A549 (cell line): ENCODE results near the gene SAMD3. TPM values are rescaled to one million over a fixed set of nuclear protein-coding genes. Genes with fewer than 3 reads are reported as not detected.

Experiments
- ATAC-seq, 2 experiments: fragments of 200-7000 bp in 1 of 2; fragments of >200 bp in 1 of 2; cut with Nextera tagmentation in 1 of 2; cut with Tn5 transposase in 1 of 2; 3 replicates each; pipeline versions ENCODE4 v1.8.0 to v1.9.1; 2018 to 2020; ENCODE audit warnings: mild to moderate bottlenecking in 1 of 2, moderate library complexity in 1 of 2
- CTCF ChIA-PET: fragments of 300-600 bp; sonication (Branson Sonifier 250); formaldehyde crosslinking; extraction: SDS; loops from one replicate; lab custom pipeline; 2021; ENCODE audit warnings: antibody characterized with exemption, inconsistent platforms; lab: Yijun Ruan, JAX
- POLR2A ChIA-PET: fragments of 350-600 bp; formaldehyde crosslinking; extraction: SDS; loops from one replicate; lab custom pipeline; 2021; ENCODE audit warnings: antibody characterized with exemption, inconsistent platforms; lab: Yijun Ruan, JAX
- DNase-seq, 2 experiments: peaks; one replicate each; pipeline versions ENCODE4 v3.0.0 to v3.0.0-alpha.2; 2011 to 2016; ENCODE audit warnings: low read depth in 1 of 2, low spot score in 1 of 2
- FAIRE-seq: peaks from 2 replicates; lab custom pipeline; 2011; peaks lifted over from hg19 to GRCh38; lab: Jason Lieb, UNC
- H3K27ac ChIP-seq, 2 experiments: fragments of >200 bp; sonication (Bioruptor Twin); formaldehyde crosslinking; 3 replicates each; pipeline ENCODE4 v1.5.1; 2016 to 2017
- H3K4me1 ChIP-seq: fragments of >200 bp; sonication (Bioruptor Twin); formaldehyde crosslinking; 3 replicates; pipeline ENCODE4 v1.6.1; 2016
- H3K4me2 ChIP-seq: fragments of >200 bp; sonication (Bioruptor Twin); formaldehyde crosslinking; 3 replicates; pipeline ENCODE4 v1.6.1; 2016
- H3K4me3 ChIP-seq: fragments of >200 bp; sonication (Bioruptor Twin); formaldehyde crosslinking; 3 replicates; pipeline ENCODE4 v1.5.1; 2016
- H3K9me3 ChIP-seq: fragments of >200 bp; sonication (Bioruptor Twin); formaldehyde crosslinking; 3 replicates; pipeline ENCODE4 v1.6.1; 2016
- CBX8 ChIP-seq: fragments of 200-600 bp; sonication (generic); IDR thresholded peaks from 2 replicates; pipeline ENCODE4 v1.6.1; 2016
- CHD4 ChIP-seq: fragments of 200-600 bp; sonication (generic); IDR thresholded peaks from 2 replicates; pipeline ENCODE4 v1.6.1; 2016; ENCODE audit warnings: antibody characterized with exemption, mild to moderate bottlenecking, borderline replicate concordance
- EHF ChIP-seq: fragments of 250-450 bp; sonication (Bioruptor Pico); IDR thresholded peaks from 2 replicates; pipeline ENCODE4 v1.5.0; 2020; ENCODE audit warnings: mild to moderate bottlenecking
- EHMT2 ChIP-seq: fragments of 200-600 bp; sonication (generic); IDR thresholded peaks from 2 replicates; pipeline ENCODE4 v1.6.1; 2016; ENCODE audit warnings: antibody characterized with exemption, low read depth, mild to moderate bottlenecking, moderate library complexity
- EP300 ChIP-seq, 2 experiments: fragments of >200 bp; sonication (Bioruptor Twin); formaldehyde crosslinking; IDR thresholded peaks; 2 replicates in 1 of 2; 3 replicates in 1 of 2; pipeline ENCODE4 v1.6.1; 2016 to 2017
- FOSB ChIP-seq: fragments of 250-450 bp; sonication (Bioruptor Pico); IDR thresholded peaks from 2 replicates; pipeline ENCODE4 v1.5.0; 2020; ENCODE audit warnings: mild to moderate bottlenecking, moderate library complexity
- FOSL2 ChIP-seq, 2 experiments: fragments of 450-650 bp in 1 of 2; fragments of >200 bp in 1 of 2; sonication (Bioruptor Twin) in 1 of 2; formaldehyde crosslinking; IDR thresholded peaks; 2 replicates each; pipeline versions ENCODE4 v1.5.0 to v1.6.1; 2016 to 2020; ENCODE audit warnings: mild to moderate bottlenecking in 1 of 2, moderate library complexity in 1 of 2
- FOXS1 ChIP-seq: fragments of 250-450 bp; sonication (Bioruptor Pico); IDR thresholded peaks from 2 replicates; pipeline ENCODE4 v1.5.0; 2020; ENCODE audit warnings: mild to moderate bottlenecking, moderate library complexity
- GATA3 ChIP-seq: IDR thresholded peaks from 2 replicates; pipeline ENCODE4 v1.6.1; 2012; ENCODE audit warnings: borderline replicate concordance
- HEYL ChIP-seq: fragments of 250-450 bp; sonication (Bioruptor Pico); IDR thresholded peaks from 2 replicates; pipeline ENCODE4 v1.8.0; 2021; ENCODE audit warnings: mild to moderate bottlenecking, moderate library complexity
- HOXB13 ChIP-seq: fragments of 250-450 bp; sonication (Bioruptor Pico); IDR thresholded peaks from 2 replicates; pipeline ENCODE4 v1.5.0; 2020; ENCODE audit warnings: low read depth, mild to moderate bottlenecking, moderate library complexity
- JUNB ChIP-seq: fragments of >200 bp; sonication (Bioruptor Twin); formaldehyde crosslinking; IDR thresholded peaks from 2 replicates; pipeline ENCODE4 v1.6.1; 2016
- KDM1A ChIP-seq: fragments of 200-600 bp; sonication (generic); IDR thresholded peaks from 2 replicates; pipeline ENCODE4 v1.6.1; 2016; ENCODE audit warnings: low read depth, mild to moderate bottlenecking
- KDM5A ChIP-seq: fragments of 200-600 bp; sonication (generic); IDR thresholded peaks from 2 replicates; pipeline ENCODE4 v1.6.1; 2016; ENCODE audit warnings: antibody characterized with exemption, mild to moderate bottlenecking
- POLR2AphosphoS2 ChIP-seq: conservative IDR thresholded peaks from 2 replicates; pipeline ENCODE4 v1.6.1; 2012; ENCODE audit warnings: low read length, improper control_type of control experiment, inconsistent platforms
- RAD21 ChIP-seq, 2 experiments: fragments of >200 bp in 1 of 2; sonication (Bioruptor Twin) in 1 of 2; formaldehyde crosslinking in 1 of 2; IDR thresholded peaks in 1 of 2; conservative IDR thresholded peaks in 1 of 2; 2 replicates in 1 of 2; 3 replicates in 1 of 2; pipeline ENCODE4 v1.6.1; 2012 to 2018; ENCODE audit warnings: inconsistent platforms in 1 of 2
- RCOR1 ChIP-seq: fragments of 150-350 bp; IDR thresholded peaks from 2 replicates; pipeline ENCODE4 v1.6.1; 2014; ENCODE audit warnings: antibody characterized with exemption, low read length, low read depth
- SMC3 ChIP-seq: fragments of >200 bp; sonication (Bioruptor Twin); formaldehyde crosslinking; IDR thresholded peaks from 3 replicates; pipeline ENCODE4 v1.6.1; 2018; ENCODE audit warnings: inconsistent platforms
- SREBF2 ChIP-seq: fragments of 450-650 bp; IDR thresholded peaks from 2 replicates; pipeline ENCODE4 v1.6.1; 2014; ENCODE audit warnings: mild to moderate bottlenecking, moderate library complexity
- ZC3H11A ChIP-seq: fragments of 450-650 bp; IDR thresholded peaks from 2 replicates; pipeline ENCODE4 v1.6.1; 2014; ENCODE audit warnings: antibody characterized with exemption, mild to moderate bottlenecking
- ZFP36 ChIP-seq: fragments of 450-650 bp; IDR thresholded peaks from 2 replicates; pipeline ENCODE4 v1.6.1; 2014; ENCODE audit warnings: borderline replicate concordance; ENCODE audit not compliant: partially characterized antibody
- ZNF302 ChIP-seq: fragments of 250-450 bp; sonication (Bioruptor Pico); IDR thresholded peaks from 2 replicates; pipeline ENCODE4 v1.9.0; 2021; ENCODE audit warnings: inconsistent platforms, mild to moderate bottlenecking, moderate library complexity
- WGBS: methylation state at CpG from one replicate; pipeline ENCODE4 v1.1.6; 2017; ENCODE audit errors: missing lambda C conversion rate; 5-methylcytosine and 5-hydroxymethylcytosine counted together
- polyA plus RNA-seq, 4 experiments: library from polyadenylated mRNA; depleted of rRNA in 3 of 4; stranded (reverse); fragments of >200 nt; fragmentation: RNase III in 1 of 4; extraction: RNeasy Plus Mini Kit Qiagen cat#74134 plus additional on column Dnase treatment in 1 of 4; gene quantifications; 2 replicates in 3 of 4; 3 replicates in 1 of 4; pipeline ENCODE4 v1.2.3, GENCODE V29; 2011 to 2017
- TF ChIP-seq, protein P1 (sequence below): IDR thresholded peaks from 2 replicates; pipeline ENCODE4 v1.6.1; 2012
- TF ChIP-seq, protein P2 (sequence below): fragments of >200 bp; sonication (Bioruptor Twin); formaldehyde crosslinking; IDR thresholded peaks from 3 replicates; pipeline ENCODE4 v1.5.1; 2016
- TF ChIP-seq, protein P3 (sequence below): fragments of 200-600 bp; sonication (generic); IDR thresholded peaks from 2 replicates; pipeline ENCODE4 v1.6.1; 2016; ENCODE audit warnings: antibody characterized with exemption, mild to moderate bottlenecking, moderate library complexity
- TF ChIP-seq, protein P4 (sequence below): fragments of 150-350 bp; IDR thresholded peaks from 2 replicates; pipeline ENCODE4 v1.6.1; 2014; ENCODE audit warnings: low read depth, mild to moderate bottlenecking, low read length

Gene SAMD3
- polyA plus RNA-seq, 2 of the 4 experiments (the other 2 are of a cell fraction), result not detected

DNA sequence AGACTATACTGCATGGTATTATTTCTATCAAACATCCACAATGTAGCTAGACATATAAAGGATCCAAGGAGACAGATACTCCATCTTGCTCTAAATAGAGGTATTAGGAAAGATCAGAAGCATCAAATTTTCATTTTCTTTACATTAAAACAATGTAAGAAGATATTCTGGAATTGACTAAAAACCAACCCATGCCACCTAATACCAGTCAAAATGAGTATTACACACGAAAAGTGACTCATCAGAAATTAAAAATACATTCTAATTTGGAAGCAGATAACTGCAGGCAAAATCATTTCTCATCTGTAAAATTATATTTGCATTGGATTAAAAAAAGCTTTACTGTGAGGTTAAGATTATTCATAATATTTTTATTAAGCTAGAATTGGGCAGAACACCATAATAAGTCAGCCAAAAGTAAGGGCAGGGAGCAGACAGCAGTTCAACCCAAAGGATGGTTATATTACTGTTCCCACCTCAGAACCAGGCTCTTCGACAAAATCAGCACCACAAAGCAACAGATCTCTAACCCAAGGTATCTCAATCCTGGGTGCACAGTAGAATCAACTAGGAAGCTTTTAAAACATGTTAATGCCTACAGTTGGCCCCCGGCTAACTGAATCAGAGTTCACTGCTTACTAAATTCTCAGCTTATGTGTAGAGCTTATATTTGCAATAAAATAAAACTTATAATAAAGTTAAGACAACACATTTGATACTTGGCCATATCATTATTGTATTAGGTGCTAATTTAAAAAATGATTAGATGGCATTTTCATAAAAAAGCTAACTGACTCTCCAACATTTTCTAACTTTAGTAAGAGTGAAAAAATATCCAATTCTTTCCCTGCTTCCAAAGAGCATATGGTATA is 35.2 kb downstream of the SAMD3 start:
- H3K27ac ChIP-seq, result no peak overlapping the region
- POLR2A ChIA-PET, result no interaction called here
- no peak overlapping the region for H3K4me2 ChIP-seq
- WGBS, result 36% methylated on average over 3 of the region's 3 CpGs
- CTCF ChIA-PET, result interaction anchor here (1.1 kb wide), 1 partner anchor 510 kb away, joined by 4 read pairs; no protein-coding TSS in a partner anchor
- FAIRE-seq (no peak), DNase-seq (no peak)
- H3K4me3 ChIP-seq, result no peak overlapping the region
- TF ChIP-seq RAD21 (conservative IDR thresholded peaks at IDR 0.05 in 1 of 2, IDR thresholded peaks at IDR 0.05 in 1 of 2) (no peak), JUNB (no peak), HOXB13 (CRISPR knock-in tag) (no peak), FOSB (CRISPR knock-in tag) (no peak), FOSL2 (IDR thresholded peaks at IDR 0.05) (no peak), FOSL2 (CRISPR knock-in tag; IDR thresholded peaks at IDR 0.05) (no peak), POLR2AphosphoS2 (no peak), CHD4 (no peak), ZFP36 (no peak), HEYL (CRISPR knock-in tag) (no peak), GATA3 (no peak), KDM5A (no peak), EHF (CRISPR knock-in tag) (no peak), EHMT2 (no peak), RCOR1 (no peak)
- TF ChIP-seq, protein P1, sequence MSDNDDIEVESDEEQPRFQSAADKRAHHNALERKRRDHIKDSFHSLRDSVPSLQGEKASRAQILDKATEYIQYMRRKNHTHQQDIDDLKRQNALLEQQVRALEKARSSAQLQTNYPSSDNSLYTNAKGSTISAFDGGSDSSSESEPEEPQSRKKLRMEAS, result no peak
- TF ChIP-seq, all 56 proteins: peak for 0
- no peaks in the 10 kb centered on the region for H3K4me1 ChIP-seq
- ATAC-seq, result no peak
- H3K9me3 ChIP-seq, result no peaks in the 10 kb centered on the region

DNA sequence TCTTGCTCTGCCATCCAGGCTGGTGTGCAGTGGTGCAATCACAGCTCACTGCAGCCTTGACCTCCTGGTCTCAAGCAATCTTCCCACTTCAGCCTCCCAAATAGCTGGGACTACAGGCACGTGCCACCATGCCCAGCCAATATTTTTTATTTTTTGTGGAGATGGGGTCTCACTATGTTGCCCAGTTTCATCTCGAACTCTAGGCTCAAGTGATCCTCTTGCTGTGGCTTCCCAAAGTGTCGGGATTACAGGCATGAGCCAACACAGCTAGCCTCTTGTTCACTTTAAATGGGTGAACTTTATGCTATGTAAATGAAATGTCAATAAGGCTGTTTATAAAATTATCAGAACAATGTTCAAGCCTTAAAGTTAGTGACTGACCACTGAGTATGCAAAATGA is 37.1 kb downstream of the SAMD3 start:
- no peaks in the 10 kb centered on the region for H3K9me3 ChIP-seq
- ATAC-seq (no peak), FAIRE-seq (no peak), DNase-seq (no peak)
- ChIA-PET CTCF (no interaction called here), POLR2A (no interaction called here)
- H3K4me2 ChIP-seq, result no peak overlapping the region
- no peaks in the 10 kb centered on the region for H3K4me1 ChIP-seq
- WGBS, result 21% methylated on average over 3 of the region's 3 CpGs
- TF ChIP-seq CBX8 (no peak), SREBF2 (no peak), ZNF302 (no peak), JUNB (no peak), KDM1A (no peak), FOSL2 (IDR thresholded peaks at IDR 0.05) (no peak), FOSL2 (CRISPR knock-in tag; IDR thresholded peaks at IDR 0.05) (no peak), ZC3H11A (no peak), FOXS1 (CRISPR knock-in tag) (no peak), RCOR1 (no peak), FOSB (CRISPR knock-in tag) (no peak), SMC3 (no peak), EP300 (IDR thresholded peaks at IDR 0.05) (no peak), EHMT2 (no peak)
- TF ChIP-seq, protein P2, sequence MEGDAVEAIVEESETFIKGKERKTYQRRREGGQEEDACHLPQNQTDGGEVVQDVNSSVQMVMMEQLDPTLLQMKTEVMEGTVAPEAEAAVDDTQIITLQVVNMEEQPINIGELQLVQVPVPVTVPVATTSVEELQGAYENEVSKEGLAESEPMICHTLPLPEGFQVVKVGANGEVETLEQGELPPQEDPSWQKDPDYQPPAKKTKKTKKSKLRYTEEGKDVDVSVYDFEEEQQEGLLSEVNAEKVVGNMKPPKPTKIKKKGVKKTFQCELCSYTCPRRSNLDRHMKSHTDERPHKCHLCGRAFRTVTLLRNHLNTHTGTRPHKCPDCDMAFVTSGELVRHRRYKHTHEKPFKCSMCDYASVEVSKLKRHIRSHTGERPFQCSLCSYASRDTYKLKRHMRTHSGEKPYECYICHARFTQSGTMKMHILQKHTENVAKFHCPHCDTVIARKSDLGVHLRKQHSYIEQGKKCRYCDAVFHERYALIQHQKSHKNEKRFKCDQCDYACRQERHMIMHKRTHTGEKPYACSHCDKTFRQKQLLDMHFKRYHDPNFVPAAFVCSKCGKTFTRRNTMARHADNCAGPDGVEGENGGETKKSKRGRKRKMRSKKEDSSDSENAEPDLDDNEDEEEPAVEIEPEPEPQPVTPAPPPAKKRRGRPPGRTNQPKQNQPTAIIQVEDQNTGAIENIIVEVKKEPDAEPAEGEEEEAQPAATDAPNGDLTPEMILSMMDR, result no peak
- TF ChIP-seq, protein P3, sequence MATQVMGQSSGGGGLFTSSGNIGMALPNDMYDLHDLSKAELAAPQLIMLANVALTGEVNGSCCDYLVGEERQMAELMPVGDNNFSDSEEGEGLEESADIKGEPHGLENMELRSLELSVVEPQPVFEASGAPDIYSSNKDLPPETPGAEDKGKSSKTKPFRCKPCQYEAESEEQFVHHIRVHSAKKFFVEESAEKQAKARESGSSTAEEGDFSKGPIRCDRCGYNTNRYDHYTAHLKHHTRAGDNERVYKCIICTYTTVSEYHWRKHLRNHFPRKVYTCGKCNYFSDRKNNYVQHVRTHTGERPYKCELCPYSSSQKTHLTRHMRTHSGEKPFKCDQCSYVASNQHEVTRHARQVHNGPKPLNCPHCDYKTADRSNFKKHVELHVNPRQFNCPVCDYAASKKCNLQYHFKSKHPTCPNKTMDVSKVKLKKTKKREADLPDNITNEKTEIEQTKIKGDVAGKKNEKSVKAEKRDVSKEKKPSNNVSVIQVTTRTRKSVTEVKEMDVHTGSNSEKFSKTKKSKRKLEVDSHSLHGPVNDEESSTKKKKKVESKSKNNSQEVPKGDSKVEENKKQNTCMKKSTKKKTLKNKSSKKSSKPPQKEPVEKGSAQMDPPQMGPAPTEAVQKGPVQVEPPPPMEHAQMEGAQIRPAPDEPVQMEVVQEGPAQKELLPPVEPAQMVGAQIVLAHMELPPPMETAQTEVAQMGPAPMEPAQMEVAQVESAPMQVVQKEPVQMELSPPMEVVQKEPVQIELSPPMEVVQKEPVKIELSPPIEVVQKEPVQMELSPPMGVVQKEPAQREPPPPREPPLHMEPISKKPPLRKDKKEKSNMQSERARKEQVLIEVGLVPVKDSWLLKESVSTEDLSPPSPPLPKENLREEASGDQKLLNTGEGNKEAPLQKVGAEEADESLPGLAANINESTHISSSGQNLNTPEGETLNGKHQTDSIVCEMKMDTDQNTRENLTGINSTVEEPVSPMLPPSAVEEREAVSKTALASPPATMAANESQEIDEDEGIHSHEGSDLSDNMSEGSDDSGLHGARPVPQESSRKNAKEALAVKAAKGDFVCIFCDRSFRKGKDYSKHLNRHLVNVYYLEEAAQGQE, result no peak
- TF ChIP-seq, protein P4, sequence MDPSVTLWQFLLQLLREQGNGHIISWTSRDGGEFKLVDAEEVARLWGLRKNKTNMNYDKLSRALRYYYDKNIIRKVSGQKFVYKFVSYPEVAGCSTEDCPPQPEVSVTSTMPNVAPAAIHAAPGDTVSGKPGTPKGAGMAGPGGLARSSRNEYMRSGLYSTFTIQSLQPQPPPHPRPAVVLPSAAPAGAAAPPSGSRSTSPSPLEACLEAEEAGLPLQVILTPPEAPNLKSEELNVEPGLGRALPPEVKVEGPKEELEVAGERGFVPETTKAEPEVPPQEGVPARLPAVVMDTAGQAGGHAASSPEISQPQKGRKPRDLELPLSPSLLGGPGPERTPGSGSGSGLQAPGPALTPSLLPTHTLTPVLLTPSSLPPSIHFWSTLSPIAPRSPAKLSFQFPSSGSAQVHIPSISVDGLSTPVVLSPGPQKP, result no peak
- H3K4me3 ChIP-seq, result no peak overlapping the region
- no peak overlapping the region for H3K27ac ChIP-seq
